Loucy (cell line): ENCODE results near the gene OR7C1.
"Not testable (repeated sequence)": the region's sequence is repeated elsewhere in the genome, so short reads cannot be mapped to it uniquely, and the experiment has no call there.

ENCODE experiments used
- H2AFZ ChIP-seq: fragments of 200-600 bp; sonication (generic); 2 replicates; pipeline ENCODE4 v1.6.0; 2016; ENCODE audit warnings: antibody characterized with exemption, mild to moderate bottlenecking, low read length, moderate library complexity
- H3F3A ChIP-seq: fragments of 200-600 bp; 2 replicates; pipeline ENCODE4 v1.6.0; 2016; ENCODE audit warnings: antibody characterized with exemption, low read depth, mild to moderate bottlenecking
- H3K27me3 ChIP-seq: fragments of 200-600 bp; sonication (generic); 2 replicates; pipeline ENCODE4 v1.6.1; 2014; ENCODE audit warnings: low read length, mild to moderate bottlenecking; ENCODE audit not compliant: insufficient read depth, poor library complexity, severe bottlenecking
- H3K36me3 ChIP-seq: fragments of 200-600 bp; sonication (generic); 2 replicates; pipeline ENCODE4 v1.6.1; 2016; ENCODE audit warnings: low read length; ENCODE audit not compliant: insufficient read depth
- H3K4me1 ChIP-seq: fragments of 200-600 bp; sonication (generic); 2 replicates; pipeline ENCODE4 v1.5.1; 2014; ENCODE audit warnings: low read length, mild to moderate bottlenecking; ENCODE audit not compliant: insufficient read depth, poor library complexity, severe bottlenecking
- H3K4me2 ChIP-seq: fragments of 200-600 bp; sonication (generic); 2 replicates; pipeline ENCODE4 v1.6.0; 2014; ENCODE audit warnings: antibody characterized with exemption, low read length, low read depth, mild to moderate bottlenecking; ENCODE audit not compliant: poor library complexity, severe bottlenecking
- H3K4me3 ChIP-seq: fragments of 200-600 bp; sonication (generic); 2 replicates; pipeline ENCODE4 v1.5.1; 2014; ENCODE audit warnings: low read length, mild to moderate bottlenecking, mixed read lengths; ENCODE audit not compliant: poor library complexity, severe bottlenecking
- H3K79me2 ChIP-seq: fragments of 200-600 bp; sonication (generic); 2 replicates; pipeline ENCODE4 v1.6.1; 2014; ENCODE audit warnings: low read length; ENCODE audit not compliant: insufficient read depth
- H3K9ac ChIP-seq: fragments of 200-600 bp; sonication (generic); 2 replicates; pipeline ENCODE4 v1.6.0; 2014; ENCODE audit warnings: mild to moderate bottlenecking, low read depth, low read length, moderate library complexity; ENCODE audit not compliant: poor library complexity, severe bottlenecking
- H3K9me2 ChIP-seq: fragments of 200-600 bp; sonication (generic); replicated peaks from 2 replicates; pipeline ENCODE4 v1.6.1; 2016; ENCODE audit warnings: low read depth, low read length, mixed read lengths
- H3K9me3 ChIP-seq: fragments of 200-600 bp; sonication (generic); 2 replicates; pipeline ENCODE4 v1.6.1; 2014; ENCODE audit warnings: mild to moderate bottlenecking, antibody characterized with exemption, low read length, low read depth; ENCODE audit not compliant: insufficient read depth
- H4K20me1 ChIP-seq: fragments of 200-600 bp; sonication (generic); 2 replicates; pipeline ENCODE4 v1.6.0; 2014; ENCODE audit warnings: antibody characterized with exemption, low read length, mild to moderate bottlenecking; ENCODE audit not compliant: insufficient read depth, poor library complexity, severe bottlenecking
- CTCF ChIP-seq: fragments of 200-600 bp; sonication (generic); conservative IDR thresholded peaks from 2 replicates; pipeline ENCODE4 v1.5.1; 2014; ENCODE audit warnings: mild to moderate bottlenecking, antibody characterized with exemption, low read length
- EZH2phosphoT487 ChIP-seq: fragments of 200-600 bp; IDR thresholded peaks from 2 replicates; pipeline ENCODE4 v1.6.1; 2018; ENCODE audit warnings: antibody characterized with exemption, mild to moderate bottlenecking, moderate library complexity, borderline replicate concordance

Gene OR7C1

GRCh38 chr19:14798760-14799159 lies 36.2 kb downstream of the OR7C1 start:
- H3F3A ChIP-seq: no peaks in the 10 kb centered on the region
- H4K20me1 ChIP-seq: no peaks in the 10 kb centered on the region
- no peak for TF ChIP-seq CTCF
- TF ChIP-seq EZH2phosphoT487: no peak
- no peaks in the 10 kb centered on the region for H3K27me3 ChIP-seq
- no peaks in the 10 kb centered on the region for H3K9me2 ChIP-seq
- H3K4me1 ChIP-seq: no peaks in the 10 kb centered on the region
- no peak overlapping the region for H3K4me3 ChIP-seq
- no peaks in the 10 kb centered on the region for H3K9me3 ChIP-seq
- no peak overlapping the region for H3K9ac ChIP-seq
- no peak overlapping the region for H2AFZ ChIP-seq
- no peaks in the 10 kb centered on the region for H3K36me3 ChIP-seq
- H3K79me2 ChIP-seq: no peaks in the 10 kb centered on the region
- no peak overlapping the region for H3K4me2 ChIP-seq

- no peak overlapping the region for H2AFZ ChIP-seq
- H3K4me1 ChIP-seq: no peaks in the 10 kb centered on the region
- H3K9ac ChIP-seq: no peak overlapping the region
- no peak overlapping the region for H3K4me3 ChIP-seq
- no peaks in the 10 kb centered on the region for H4K20me1 ChIP-seq
- H3K27me3 ChIP-seq: no peaks in the 10 kb centered on the region
- H3K9me2 ChIP-seq: no peaks in the 10 kb centered on the region
- no peak overlapping the region for H3K4me2 ChIP-seq
- no peaks in the 10 kb centered on the region for H3F3A ChIP-seq
- H3K9me3 ChIP-seq: no peaks in the 10 kb centered on the region
- no peaks in the 10 kb centered on the region for H3K79me2 ChIP-seq
- TF ChIP-seq CTCF (no peak), EZH2phosphoT487 (no peak)
- H3K36me3 ChIP-seq: no peaks in the 10 kb centered on the region
Observed at GRCh38 chr19:14796021-14796420, 39.0 kb downstream of the OR7C1 start.

- no peaks in the 10 kb centered on the region for H3K9me2 ChIP-seq
- H4K20me1 ChIP-seq: no peaks in the 10 kb centered on the region
- no peak overlapping the region for H3K9ac ChIP-seq
- TF ChIP-seq EZH2phosphoT487 (no peak), CTCF (no peak)
- H3K4me3 ChIP-seq: no peak overlapping the region
- no peaks in the 10 kb centered on the region for H3K79me2 ChIP-seq
- H3K36me3 ChIP-seq: no peaks in the 10 kb centered on the region
- H3K4me2 ChIP-seq: no peak overlapping the region
- no peaks in the 10 kb centered on the region for H3K9me3 ChIP-seq
- H3F3A ChIP-seq: no peaks in the 10 kb centered on the region
- H3K4me1 ChIP-seq: no peaks in the 10 kb centered on the region
- H3K27me3 ChIP-seq: no peaks in the 10 kb centered on the region
- H2AFZ ChIP-seq: no peak overlapping the region
Observed at GRCh38 chr19:14795078-14795721, 39.8 kb downstream of the OR7C1 start.

GRCh38 chr19:14792250-14792649 lies 42.7 kb downstream of the OR7C1 start:
- not testable (repeated sequence) for H3K4me2 ChIP-seq, H3K27me3 ChIP-seq, H2AFZ ChIP-seq, H3K9me3 ChIP-seq, H3K4me3 ChIP-seq, H3K4me1 ChIP-seq, H3K9me2 ChIP-seq, H3K79me2 ChIP-seq, H3K36me3 ChIP-seq, H4K20me1 ChIP-seq, H3F3A ChIP-seq, H3K9ac ChIP-seq
